ENCODE data around the gene RPP40. TPM values are rescaled to one million over a fixed set of nuclear protein-coding genes. Genes with fewer than 3 reads are reported as not detected.

The RPP40 gene
- total and polyA plus RNA-seq, 9 of the 15 experiments (the other 6 are each of a cell fraction or from before 2014, with no cell fraction given) = 22.6 to 114 (median 39.0) TPM

DNA sequence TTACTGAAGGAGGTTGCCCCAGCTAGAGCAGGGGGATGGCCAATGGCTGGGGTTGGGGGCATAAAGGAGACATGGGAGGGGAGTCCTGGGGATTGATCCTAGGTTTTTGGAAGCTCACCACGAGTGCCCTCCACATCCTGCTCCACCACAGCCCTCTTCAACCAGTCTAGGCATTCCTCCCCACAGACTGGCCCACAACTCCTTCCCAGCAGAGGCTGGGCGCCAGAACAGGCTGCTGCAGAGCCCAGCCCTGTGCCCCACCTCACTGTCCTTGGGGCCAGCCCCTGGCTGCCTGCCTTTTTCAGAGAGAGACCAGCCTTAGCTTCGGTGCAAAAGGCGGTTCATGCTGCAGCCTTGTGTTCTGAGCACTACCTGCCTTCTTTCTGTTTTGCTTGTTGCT is 16.4 kb downstream of the RPP40 start:
- DNase-seq (ENCODE audit: extremely low read depth in 1 of 4, low spot score in 3 of 4) (no peak), ATAC-seq (peak; percentile 5; the same call in 2 of the 3 replicates), FAIRE-seq (no peak)
- Histone ChIP-seq H3K4me2 (ENCODE audit: insufficient read depth, low read length) (peak overlapping the region; percentile 57), H2AFZ (ENCODE audit: low read depth, low read length) (peak overlapping the region; percentile 43; the same call in 1 of the 2 replicates), H3K4me3 (no peak overlapping the region), H3K9me3 (replicated peaks; ENCODE audit: control insufficient read depth, insufficient read depth, low read depth, low read length) (no peaks in the 10 kb centered on the region), H3K79me2 (ENCODE audit: control insufficient read depth, insufficient read depth, low read length) (no peaks in the 10 kb centered on the region), H3K9me1 (ENCODE audit: control insufficient read depth, insufficient read depth, low read length) (no peaks in the 10 kb centered on the region), H3K27ac (ENCODE audit: extremely low read depth, low read depth, low read length) (no peak overlapping the region), H3K27me3 (ENCODE audit: control insufficient read depth in 2 of 2, insufficient read depth in 2 of 2, low read length in 2 of 2) (no peaks in the 10 kb centered on the region), H3K36me3 (ENCODE audit: control insufficient read depth, insufficient read depth, low read length) (no peaks in the 10 kb centered on the region; the same call in 2 of the 3 replicates), H4K20me1 (replicated peaks; ENCODE audit: control insufficient read depth, insufficient read depth, low read length) (no peaks in the 10 kb centered on the region), H3K4me1 (replicated peaks in 1 of 2; ENCODE audit: control insufficient read depth in 2 of 2, insufficient read depth in 2 of 2, low read length in 2 of 2) (peaks cover 13 to 39% of the 10 kb centered on the region in 2 experiments; a peak in 4 of 5 replicates), H3K9ac (ENCODE audit: insufficient read depth in 1 of 2, low read depth in 2 of 2, low read length in 2 of 2) (peak overlapping the region in 1 of 2 experiments; percentile 72; a peak in 1 of 4 replicates)
- ChIA-PET POLR2A (interaction anchor here (0.6 to 1.7 kb wide), 4 partner anchors 9 to 62 kb away, joined by 3 to 5 read pairs (median 4); no protein-coding TSS in a partner anchor), CTCF (ENCODE audit: low intra/inter-chr PET ratio) (no interaction called here)
- 67% methylated on average over 4 of the region's 4 CpGs for WGBS (ENCODE audit: insufficient coverage, low coverage, missing lambda C conversion rate)
- in situ Hi-C loops (cut with MboI) = no loop called here
- BruUV-seq (replicated peaks) = no TSS peak
- TF ChIP-seq TFAM (CRISPR knock-in tag; conservative IDR thresholded peaks at IDR 0.05) (no peak), ZNF347 (CRISPR knock-in tag; IDR thresholded peaks at IDR 0.05; ENCODE audit: low read depth) (no peak), ZNF354B (CRISPR knock-in tag; IDR thresholded peaks at IDR 0.05) (no peak), ELF2 (CRISPR knock-in tag; IDR thresholded peaks at IDR 0.05) (no peak), NR2C2 (CRISPR knock-in tag; IDR thresholded peaks at IDR 0.05) (no peak), NR2C2 (tag; IDR thresholded peaks at IDR 0.05) (no peak), MYNN (IDR thresholded peaks at IDR 0.05) (no peak), MYNN (CRISPR knock-in tag; IDR thresholded peaks at IDR 0.05) (no peak)
- TF ChIP-seq, protein P1, sequence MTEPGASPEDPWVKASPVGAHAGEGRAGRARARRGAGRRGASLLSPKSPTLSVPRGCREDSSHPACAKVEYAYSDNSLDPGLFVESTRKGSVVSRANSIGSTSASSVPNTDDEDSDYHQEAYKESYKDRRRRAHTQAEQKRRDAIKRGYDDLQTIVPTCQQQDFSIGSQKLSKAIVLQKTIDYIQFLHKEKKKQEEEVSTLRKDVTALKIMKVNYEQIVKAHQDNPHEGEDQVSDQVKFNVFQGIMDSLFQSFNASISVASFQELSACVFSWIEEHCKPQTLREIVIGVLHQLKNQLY (CRISPR knock-in tag; conservative IDR thresholded peaks at IDR 0.05) = no peak
- intact Hi-C loops (cut with micrococcal nuclease) = no loop called here

Data from K562 (cell line).